WERI-Rb-1 (cell line): ENCODE measurements around the gene SLCO2B1.

Source experiments
- DNase-seq: peaks from one replicate; pipeline ENCODE4 v3.0.0-alpha.2; 2020
- H3K27ac ChIP-seq: fragments of 250-450 bp; sonication (Bioruptor Pico); 2 replicates; pipeline ENCODE4 v1.5.1; 2020; ENCODE audit warnings: mild to moderate bottlenecking, moderate library complexity
- H3K27me3 ChIP-seq: fragments of 250-450 bp; sonication (Bioruptor Pico); 2 replicates; pipeline ENCODE4 v1.5.1; 2021; ENCODE audit warnings: mild to moderate bottlenecking, low read depth, moderate library complexity; ENCODE audit not compliant: insufficient read depth, severe bottlenecking
- H3K36me3 ChIP-seq: fragments of 250-450 bp; sonication (Bioruptor Pico); 2 replicates; pipeline ENCODE4 v1.5.1; 2020; ENCODE audit warnings: mild to moderate bottlenecking, moderate library complexity
- H3K4me3 ChIP-seq: 2 replicates; pipeline ENCODE4 v1.5.1; 2011; ENCODE audit warnings: low read depth, mild to moderate bottlenecking, control low read depth, low read length
- H3K9me3 ChIP-seq: fragments of 250-450 bp; sonication (Bioruptor Pico); 2 replicates; pipeline ENCODE4 v1.5.1; 2021; ENCODE audit warnings: mild to moderate bottlenecking, moderate library complexity; ENCODE audit not compliant: severe bottlenecking
- CTCF ChIP-seq: IDR thresholded peaks from 2 replicates; pipeline ENCODE4 v1.5.1; 2011; ENCODE audit warnings: low read depth, mild to moderate bottlenecking, control low read depth, inconsistent platforms, low read length

Gene SLCO2B1

GRCh38 chr11:75107187-75107586, 43.7 kb upstream of the SLCO2B1 start:
- Histone ChIP-seq H3K36me3 (no peaks in the 10 kb centered on the region), H3K27ac (no peak overlapping the region), H3K9me3 (no peaks in the 10 kb centered on the region), H3K4me3 (no peak overlapping the region), H3K27me3 (no peaks in the 10 kb centered on the region)
- TF ChIP-seq CTCF, result no peak
- DNase-seq, result no peak

- H3K4me3 ChIP-seq, result no peak overlapping the region
- no peaks in the 10 kb centered on the region for H3K36me3 ChIP-seq
- H3K27ac ChIP-seq, result no peak overlapping the region
- no peak for DNase-seq
- H3K27me3 ChIP-seq, result no peaks in the 10 kb centered on the region
- no peak for TF ChIP-seq CTCF
- no peaks in the 10 kb centered on the region for H3K9me3 ChIP-seq
These were observed 38.7 kb upstream of the SLCO2B1 start for GRCh38 chr11:75112200-75112599.

GRCh38 chr11:75113030-75113429, 37.9 kb upstream of the SLCO2B1 start:
- no peak overlapping the region for H3K27ac ChIP-seq
- no peaks in the 10 kb centered on the region for H3K36me3 ChIP-seq
- H3K9me3 ChIP-seq, result no peaks in the 10 kb centered on the region
- no peak overlapping the region for H3K4me3 ChIP-seq
- no peak for TF ChIP-seq CTCF
- no peaks in the 10 kb centered on the region for H3K27me3 ChIP-seq
- DNase-seq, result no peak

GRCh38 chr11:75114465-75114864, 36.4 kb upstream of the SLCO2B1 start:
- H3K9me3 ChIP-seq, result peaks cover 5% of the 10 kb centered on the region
- H3K27me3 ChIP-seq, result no peaks in the 10 kb centered on the region
- DNase-seq, result no peak
- H3K4me3 ChIP-seq, result no peak overlapping the region
- no peak for TF ChIP-seq CTCF
- H3K27ac ChIP-seq, result no peak overlapping the region
- no peaks in the 10 kb centered on the region for H3K36me3 ChIP-seq

GRCh38 chr11:75118577-75118976, 32.3 kb upstream of the SLCO2B1 start:
- no peak overlapping the region for H3K27ac ChIP-seq
- no peak for DNase-seq
- TF ChIP-seq CTCF, result no peak
- H3K4me3 ChIP-seq, result no peak overlapping the region
- peaks cover 5% of the 10 kb centered on the region for H3K9me3 ChIP-seq
- H3K27me3 ChIP-seq, result no peaks in the 10 kb centered on the region
- no peaks in the 10 kb centered on the region for H3K36me3 ChIP-seq

- Histone ChIP-seq H3K27ac (no peak overlapping the region), H3K27me3 (no peaks in the 10 kb centered on the region), H3K36me3 (no peaks in the 10 kb centered on the region), H3K4me3 (no peak overlapping the region), H3K9me3 (peaks cover 3% of the 10 kb centered on the region)
- TF ChIP-seq CTCF, result no peak
- no peak for DNase-seq
These were observed 24.3 kb upstream of the SLCO2B1 start for GRCh38 chr11:75126564-75126963.
